CD4-positive, alpha-beta memory T cell (primary cell): Measurements from ENCODE around the gene SGK1. TPM values are rescaled to one million over a fixed set of nuclear protein-coding genes. Genes with fewer than 3 reads are reported as not detected.

ENCODE experiments used
- CTCF ChIA-PET: fragments of 350-600 bp; sonication (Branson Sonifier 250); formaldehyde crosslinking; loops from one replicate; lab custom pipeline; 2021; ENCODE audit warnings: inconsistent platforms; ENCODE audit not compliant: partially characterized antibody; lab: Charles Lee
- POLR2A ChIA-PET: fragments of 350-600 bp; sonication (Branson Sonifier 250); formaldehyde crosslinking; loops from one replicate; lab custom pipeline; 2021; ENCODE audit not compliant: partially characterized antibody; lab: Charles Lee
- DNase-seq, 5 donors: peaks; one replicate each; pipeline versions ENCODE4 v3.0.0 to v3.0.0-alpha.2; 2020 to 2022; ENCODE audit warnings: mixed read lengths in 1 of 5
- H3K27ac ChIP-seq: one replicate; pipeline ENCODE4 v1.7.0; 2013; ENCODE audit warnings: low read depth, low read length
- H3K27me3 ChIP-seq: 2 replicates; pipeline ENCODE4 v1.7.0; 2013; ENCODE audit warnings: mild to moderate bottlenecking, low read length, moderate library complexity; ENCODE audit not compliant: insufficient read depth
- H3K36me3 ChIP-seq: 2 replicates; pipeline ENCODE4 v1.7.0; 2013; ENCODE audit warnings: mild to moderate bottlenecking, low read length, moderate library complexity; ENCODE audit not compliant: insufficient read depth
- H3K4me1 ChIP-seq: 2 replicates; pipeline ENCODE4 v1.7.0; 2013; ENCODE audit warnings: mild to moderate bottlenecking, low read length, moderate library complexity; ENCODE audit not compliant: insufficient read depth
- H3K4me3 ChIP-seq, 2 donors: one replicate each; pipeline ENCODE4 v1.7.0; 2013; ENCODE audit warnings: low read length in 2 of 2, mild to moderate bottlenecking in 1 of 2
- H3K9me3 ChIP-seq, 2 donors: one replicate each; pipeline ENCODE4 v1.7.0; 2013; ENCODE audit warnings: low read length in 2 of 2, control low read depth in 1 of 2; ENCODE audit not compliant: control insufficient read depth in 1 of 2
- H3K27ac Mint-ChIP-seq, 7 donors: one replicate each; pipeline ENCODE4 v1.8.0; 2020 to 2021; ENCODE audit warnings: mixed read lengths in 7 of 7, mild to moderate bottlenecking in 6 of 7, inconsistent platforms in 3 of 7, moderate library complexity in 3 of 7
- H3K27me3 Mint-ChIP-seq, 2 donors: one replicate each; pipeline ENCODE4 v1.8.0; 2020 to 2021; ENCODE audit warnings: mixed read lengths in 2 of 2
- H3K36me3 Mint-ChIP-seq, 2 donors: one replicate each; pipeline ENCODE4 v1.8.0; 2020 to 2021; ENCODE audit warnings: mixed read lengths in 2 of 2, inconsistent platforms in 1 of 2, mild to moderate bottlenecking in 1 of 2
- H3K4me1 Mint-ChIP-seq, 4 donors: one replicate each; pipeline ENCODE4 v1.8.0; 2020 to 2021; ENCODE audit warnings: mixed read lengths in 4 of 4, mild to moderate bottlenecking in 1 of 4
- H3K4me3 Mint-ChIP-seq, 8 donors: one replicate each; pipeline ENCODE4 v1.8.0; 2020 to 2021; ENCODE audit warnings: mixed read lengths in 8 of 8, mild to moderate bottlenecking in 7 of 8, moderate library complexity in 6 of 8, inconsistent platforms in 3 of 8
- H3K9me3 Mint-ChIP-seq, 8 donors: one replicate each; pipeline ENCODE4 v1.8.0; 2020 to 2021; ENCODE audit warnings: mixed read lengths in 8 of 8, mild to moderate bottlenecking in 5 of 8, inconsistent platforms in 3 of 8, moderate library complexity in 1 of 8
- intact Hi-C: fragments of 100-400 bp; cut with micrococcal nuclease; formaldehyde crosslinking; loops from one replicate; pipeline ENCODE4 v1.15.1; 2023
- polyA plus RNA-seq, 2 donors: library from polyadenylated mRNA; unstranded; fragments of 300-500 nt; fragmentation: Illumina TruSeq; gene quantifications; one replicate each; pipeline ENCODE4 v1.2.3, GENCODE V29; 2021
- total RNA-seq, 2 experiments: library from RNA; stranded (reverse); gene quantifications; one replicate each; pipeline ENCODE4 v1.2.3, GENCODE V29; 2021

The SGK1 gene
- total and polyA plus RNA-seq, 4 experiments from 2014 or later: 5.8 to 46.9 (median 15.1) TPM

- ChIA-PET CTCF (interaction anchor here (2.2 kb wide), 1 partner anchor 9 kb away, joined by 9 read pairs; no protein-coding TSS in a partner anchor), POLR2A (no interaction called here)
- intact Hi-C loops: no loop called here
- Histone ChIP-seq H3K27me3 (no peaks in the 10 kb centered on the region), H3K4me1 (no peaks in the 10 kb centered on the region), H3K27ac (no peak overlapping the region), H3K36me3 (no peaks in the 10 kb centered on the region), H3K4me3 (no peak overlapping the region), H3K9me3 (no peaks in the 10 kb centered on the region)
- H3K36me3 Mint-ChIP-seq: no peaks in the 10 kb centered on the region
- DNase-seq: no peak
- no peak overlapping the region for H3K4me3 Mint-ChIP-seq
- peaks cover 4 to 12% (median 7%) of the 10 kb centered on the region in 4 donors for H3K4me1 Mint-ChIP-seq
- H3K27ac Mint-ChIP-seq: no peak overlapping the region
- H3K9me3 Mint-ChIP-seq: peaks cover 0 to 2% (median 0%) of the 10 kb centered on the region in 8 donors
- no peaks in the 10 kb centered on the region for H3K27me3 Mint-ChIP-seq
Measured at GRCh38 chr6:134341999-134342567, 24.2 kb upstream of the SGK1 start.

DNA sequence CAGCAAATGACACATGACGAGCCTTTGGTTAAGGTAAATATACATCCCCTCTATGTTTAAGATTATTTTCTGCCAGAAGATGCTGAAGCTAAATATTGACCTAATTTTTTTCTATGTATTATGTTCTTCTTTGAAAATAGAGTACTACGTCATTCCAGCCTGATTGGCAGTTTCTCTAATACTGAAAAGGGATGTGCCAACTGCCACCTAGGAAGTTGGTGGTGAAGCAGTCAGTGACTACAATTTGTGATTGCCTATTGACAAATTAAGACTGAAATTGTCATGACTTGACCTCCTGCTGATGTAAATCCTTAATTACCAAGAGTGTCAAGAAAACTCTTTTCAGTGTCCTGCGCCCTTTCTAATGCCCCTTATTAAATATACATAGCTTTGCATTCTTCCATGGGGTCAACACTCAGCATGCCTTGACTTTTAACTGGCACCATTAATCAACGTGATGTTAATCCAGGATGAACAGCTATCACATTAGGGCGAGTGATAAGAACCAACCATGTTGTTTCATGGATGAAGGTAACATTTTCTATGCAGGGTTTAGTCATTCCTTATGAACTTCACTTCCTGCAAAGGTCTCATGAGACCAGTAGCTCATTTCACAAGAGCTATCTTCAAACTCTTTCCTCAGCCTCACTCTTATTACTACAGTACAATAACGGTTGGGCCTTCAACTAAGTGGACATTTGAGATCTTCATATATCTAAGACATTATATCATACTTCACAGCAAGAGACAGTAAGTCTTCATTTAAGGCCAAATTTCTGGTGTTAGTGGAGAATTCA, 22.5 kb upstream of the SGK1 start:
- Histone ChIP-seq H3K27me3 (no peaks in the 10 kb centered on the region), H3K9me3 (no peaks in the 10 kb centered on the region), H3K36me3 (no peaks in the 10 kb centered on the region), H3K4me1 (no peaks in the 10 kb centered on the region), H3K4me3 (no peak overlapping the region), H3K27ac (no peak overlapping the region)
- peaks cover 0 to 2% (median 0%) of the 10 kb centered on the region in 8 donors for H3K9me3 Mint-ChIP-seq
- no peak overlapping the region for H3K4me3 Mint-ChIP-seq
- no peak for DNase-seq
- ChIA-PET CTCF (interaction anchor here (2.2 kb wide), 1 partner anchor 11 kb away, joined by 9 read pairs; no protein-coding TSS in a partner anchor), POLR2A (no interaction called here)
- H3K27me3 Mint-ChIP-seq: no peaks in the 10 kb centered on the region
- intact Hi-C loops: no loop called here
- no peak overlapping the region for H3K27ac Mint-ChIP-seq
- peaks cover 0 to 9% (median 4%) of the 10 kb centered on the region in 4 donors for H3K4me1 Mint-ChIP-seq
- no peaks in the 10 kb centered on the region for H3K36me3 Mint-ChIP-seq

DNA sequence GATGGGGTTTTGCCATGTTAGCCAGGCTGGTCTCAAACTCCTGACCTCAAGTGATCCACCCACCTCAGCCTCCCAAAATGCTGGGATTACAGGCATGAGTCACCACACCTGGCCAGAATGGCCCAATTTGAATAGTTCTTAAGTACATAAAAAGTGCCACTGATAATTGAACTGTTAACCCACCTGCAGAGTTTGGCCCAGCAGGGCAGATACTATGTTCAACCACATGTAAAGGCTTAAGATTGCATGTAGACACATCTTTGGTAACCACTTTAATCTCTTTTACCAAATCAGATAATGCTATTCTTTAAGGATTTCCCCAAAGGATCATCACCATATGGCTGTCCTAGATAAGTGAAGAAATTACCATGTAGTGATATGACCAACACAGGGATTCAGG, 21.3 kb upstream of the SGK1 start:
- CTCF ChIA-PET: no interaction called here
- no peaks in the 10 kb centered on the region for H3K27me3 ChIP-seq
- Mint-ChIP-seq H3K36me3 (no peaks in the 10 kb centered on the region), H3K4me3 (no peak overlapping the region), H3K27ac (no peak overlapping the region), H3K4me1 (peaks cover 0 to 9% (median 4%) of the 10 kb centered on the region in 4 donors), H3K9me3 (peaks cover 0 to 2% (median 0%) of the 10 kb centered on the region in 8 donors), H3K27me3 (no peaks in the 10 kb centered on the region)
- intact Hi-C loops: no loop called here
- H3K36me3 ChIP-seq: no peaks in the 10 kb centered on the region
- no peaks in the 10 kb centered on the region for H3K9me3 ChIP-seq
- no peak overlapping the region for H3K27ac ChIP-seq
- POLR2A ChIA-PET: no interaction called here
- no peak for DNase-seq
- H3K4me3 ChIP-seq: no peak overlapping the region
- no peaks in the 10 kb centered on the region for H3K4me1 ChIP-seq

GRCh38 chr6:134331256-134331655, 13.3 kb upstream of the SGK1 start:
- intact Hi-C loops: no loop called here
- H3K27ac Mint-ChIP-seq: no peak overlapping the region
- no peaks in the 10 kb centered on the region for H3K4me1 Mint-ChIP-seq
- DNase-seq: no peak
- Histone ChIP-seq H3K36me3 (no peaks in the 10 kb centered on the region), H3K9me3 (no peaks in the 10 kb centered on the region), H3K4me1 (no peaks in the 10 kb centered on the region), H3K4me3 (no peak overlapping the region), H3K27ac (no peak overlapping the region), H3K27me3 (no peaks in the 10 kb centered on the region)
- ChIA-PET CTCF (no interaction called here), POLR2A (no interaction called here)
- H3K9me3 Mint-ChIP-seq: peaks cover 0 to 6% (median 2%) of the 10 kb centered on the region in 8 donors
- no peak overlapping the region for H3K4me3 Mint-ChIP-seq
- no peaks in the 10 kb centered on the region for H3K27me3 Mint-ChIP-seq
- peaks cover 0 to 2% of the 10 kb centered on the region in 2 donors for H3K36me3 Mint-ChIP-seq

DNA sequence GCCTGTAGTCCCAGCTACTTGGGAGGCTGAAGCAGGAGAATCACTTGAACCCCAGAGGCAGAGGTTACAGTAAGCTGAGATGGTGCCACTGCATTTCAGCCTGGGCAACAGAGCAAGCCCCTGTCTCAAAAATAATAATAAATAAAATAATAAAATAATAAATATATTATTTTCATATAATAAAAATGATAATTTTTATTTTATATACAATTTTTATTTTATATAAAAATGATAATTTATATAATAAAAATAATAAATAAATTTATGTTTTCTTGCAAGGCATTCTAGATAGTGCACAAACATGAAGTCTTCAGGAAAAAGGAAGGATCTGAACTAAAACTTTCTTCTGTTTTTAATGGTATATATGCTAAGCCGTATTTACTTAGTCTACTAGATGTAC, 12.6 kb upstream of the SGK1 start:
- no peaks in the 10 kb centered on the region for H3K4me1 ChIP-seq
- H3K36me3 Mint-ChIP-seq: peaks cover 0 to 3% of the 10 kb centered on the region in 2 donors
- intact Hi-C loops: no loop called here
- H3K27ac Mint-ChIP-seq: no peak overlapping the region
- H3K9me3 Mint-ChIP-seq: peaks cover 0 to 13% (median 8%) of the 10 kb centered on the region in 8 donors
- no peak overlapping the region for H3K27ac ChIP-seq
- no peaks in the 10 kb centered on the region for H3K9me3 ChIP-seq
- no peak for DNase-seq
- H3K4me1 Mint-ChIP-seq: no peaks in the 10 kb centered on the region
- no peak overlapping the region for H3K4me3 ChIP-seq
- ChIA-PET POLR2A (no interaction called here), CTCF (no interaction called here)
- no peak overlapping the region for H3K4me3 Mint-ChIP-seq
- no peaks in the 10 kb centered on the region for H3K27me3 ChIP-seq
- H3K27me3 Mint-ChIP-seq: no peaks in the 10 kb centered on the region
- no peaks in the 10 kb centered on the region for H3K36me3 ChIP-seq

DNA sequence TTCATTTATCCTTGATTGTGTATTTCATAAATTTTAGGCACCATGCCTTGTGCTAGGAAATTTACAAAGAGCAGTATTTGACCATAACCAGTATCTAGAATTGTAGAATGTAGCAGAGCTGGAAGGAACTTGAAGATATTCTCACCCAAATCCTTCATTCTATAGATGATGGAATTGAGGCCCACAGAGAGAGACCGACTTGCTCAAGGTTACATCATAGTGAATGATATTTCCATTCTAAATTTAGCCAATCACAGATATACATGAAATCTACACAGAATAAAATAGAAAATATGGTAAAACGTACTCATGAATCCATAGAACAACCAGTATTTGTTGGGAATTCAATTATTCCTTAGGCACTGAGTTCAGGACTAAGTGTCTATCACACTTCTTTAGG, 10.9 kb upstream of the SGK1 start:
- Mint-ChIP-seq H3K27ac (no peak overlapping the region), H3K27me3 (no peaks in the 10 kb centered on the region), H3K4me3 (no peak overlapping the region), H3K4me1 (no peaks in the 10 kb centered on the region), H3K36me3 (peaks cover 0 to 3% of the 10 kb centered on the region in 2 donors), H3K9me3 (peaks cover 0 to 17% (median 14%) of the 10 kb centered on the region in 8 donors)
- Histone ChIP-seq H3K4me1 (no peaks in the 10 kb centered on the region), H3K27ac (no peak overlapping the region), H3K4me3 (no peak overlapping the region), H3K9me3 (no peaks in the 10 kb centered on the region), H3K27me3 (no peaks in the 10 kb centered on the region), H3K36me3 (no peaks in the 10 kb centered on the region)
- intact Hi-C loops: no loop called here
- DNase-seq: no peak
- CTCF ChIA-PET: no interaction called here
- POLR2A ChIA-PET: no interaction called here

DNA sequence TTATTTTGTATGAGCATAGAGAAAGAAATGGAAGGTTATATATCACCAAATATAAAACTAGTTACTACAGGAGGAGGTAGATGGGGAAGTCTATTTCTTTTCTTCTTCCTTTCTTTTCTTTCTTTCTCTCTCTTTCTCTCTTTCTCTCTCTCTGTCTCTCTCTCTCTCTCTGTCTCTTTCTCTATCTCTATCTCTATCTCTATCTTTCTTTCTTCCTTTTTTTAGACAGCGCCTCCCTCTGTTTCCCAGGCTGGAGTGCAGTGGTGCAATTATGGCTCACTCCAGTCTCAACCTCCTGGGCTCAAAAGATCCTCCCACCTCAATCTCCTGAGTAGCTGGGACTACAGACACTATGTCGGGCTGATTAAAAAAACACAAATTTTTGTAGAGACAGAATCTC, 10.2 kb upstream of the SGK1 start:
- H3K36me3 ChIP-seq: no peaks in the 10 kb centered on the region
- no peak for DNase-seq
- ChIA-PET CTCF (no interaction called here), POLR2A (no interaction called here)
- Mint-ChIP-seq H3K4me3 (no peak overlapping the region), H3K36me3 (peaks cover 0 to 3% of the 10 kb centered on the region in 2 donors), H3K27ac (no peak overlapping the region), H3K9me3 (peaks cover 0 to 17% (median 14%) of the 10 kb centered on the region in 8 donors), H3K27me3 (no peaks in the 10 kb centered on the region), H3K4me1 (no peaks in the 10 kb centered on the region)
- no peaks in the 10 kb centered on the region for H3K9me3 ChIP-seq
- H3K4me1 ChIP-seq: no peaks in the 10 kb centered on the region
- H3K27me3 ChIP-seq: no peaks in the 10 kb centered on the region
- no peak overlapping the region for H3K4me3 ChIP-seq
- intact Hi-C loops: no loop called here
- H3K27ac ChIP-seq: no peak overlapping the region
